Measurements from ENCODE around the gene NXNL1.

NXNL1 gene

DNA sequence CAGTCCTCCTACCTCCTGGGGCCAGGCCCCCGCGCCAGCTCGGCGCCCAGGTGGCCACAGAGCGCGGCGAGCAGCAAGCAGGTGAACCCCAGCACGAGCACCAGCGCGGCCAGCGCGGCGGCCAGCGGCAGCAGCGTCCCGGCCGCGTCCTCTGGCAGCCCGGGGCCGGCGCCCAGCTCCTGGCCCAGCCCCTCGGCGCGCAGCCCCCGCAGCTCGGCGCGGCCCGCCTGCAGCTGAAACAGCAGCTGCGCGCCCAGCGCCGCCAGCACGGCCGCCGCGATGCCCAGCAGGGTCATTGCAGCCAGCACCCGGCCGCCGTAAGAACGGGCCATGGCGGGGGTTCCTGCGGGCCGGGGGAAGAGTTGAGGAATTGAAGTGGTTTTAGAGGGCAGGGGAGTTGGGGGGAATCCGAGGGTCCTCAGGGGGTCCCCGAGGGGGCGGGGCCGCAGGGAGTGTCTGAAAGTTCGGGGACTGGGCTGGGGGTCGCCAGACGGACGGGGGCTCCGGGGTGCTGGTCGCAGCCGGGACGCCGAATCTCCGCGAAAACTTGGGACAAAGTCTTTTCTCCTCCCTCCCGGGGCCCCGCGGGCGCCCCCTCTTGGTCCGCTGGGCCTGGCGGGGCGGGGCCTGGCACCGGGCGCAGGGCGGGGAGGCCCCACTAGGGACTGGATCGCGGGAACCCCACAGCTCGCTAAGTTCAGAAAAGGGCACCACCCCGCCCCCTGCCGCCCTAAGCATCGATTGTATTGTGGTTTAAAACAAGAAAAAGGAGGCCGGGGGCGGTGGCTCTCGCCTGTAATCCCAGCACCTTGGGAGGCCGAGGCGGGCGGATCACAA is 12.4 kb downstream of the NXNL1 start, which contains the start of gene TMEM221:
Gene TMEM221, minus strand, starts transcription at position 538 of the 837 bp plus-strand sequence. Its CDS starts 206 bp downstream, at position 332.
- Histone ChIP-seq H3K4me3 (ENCODE audit: low read depth in 1 of 2, low read length in 2 of 2) (peak within 1 kb of the TSS in 1 of 2 donors; percentile 61), H3K36me3 (ENCODE audit: insufficient read depth, low read length) (no peaks in the 10 kb centered on the region), H3K9ac (ENCODE audit: low read length) (no peak within 1 kb of the TSS), H3K27me3 (ENCODE audit: control insufficient read depth in 1 of 2, insufficient read depth in 2 of 2, low read length in 2 of 2) (no peaks in the 10 kb centered on the region), H3K9me3 (ENCODE audit: low read length) (no peaks in the 10 kb centered on the region), H3K4me1 (ENCODE audit: insufficient read depth, low read length) (no peaks in the 10 kb centered on the region), H3K27ac (ENCODE audit: low read depth, low read length) (no peak within 1 kb of the TSS)

DNA sequence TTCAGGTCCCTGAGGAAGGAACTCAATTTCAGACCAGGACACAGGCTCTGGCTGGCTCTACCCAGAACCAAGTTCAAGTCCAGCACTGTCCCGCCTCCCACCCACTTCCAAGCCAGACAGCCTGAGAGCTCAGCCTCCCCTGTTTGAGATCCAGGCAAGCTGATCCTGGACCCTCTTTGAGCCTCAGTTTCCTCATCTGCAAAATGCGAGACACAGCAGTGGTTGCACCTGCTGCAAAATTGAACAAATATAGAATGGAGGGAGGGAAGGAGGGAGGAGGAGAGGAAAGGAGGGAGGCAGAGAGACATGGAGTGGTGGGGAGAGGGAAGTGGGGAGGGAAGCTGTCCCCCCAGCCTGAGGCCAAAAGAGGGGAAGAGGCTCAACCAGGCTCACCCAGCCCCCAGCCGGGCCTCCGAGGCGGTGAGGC is 13.0 kb downstream of the NXNL1 start:
- H3K27me3 ChIP-seq (ENCODE audit: control insufficient read depth in 1 of 2, insufficient read depth in 2 of 2, low read length in 2 of 2): no peaks in the 10 kb centered on the region
- H3K4me1 ChIP-seq (ENCODE audit: insufficient read depth, low read length): no peaks in the 10 kb centered on the region
- no peak overlapping the region for H3K27ac ChIP-seq (ENCODE audit: low read depth, low read length)
- H3K9ac ChIP-seq (ENCODE audit: low read length): no peak overlapping the region
- H3K9me3 ChIP-seq (ENCODE audit: low read length): no peaks in the 10 kb centered on the region
- no peak overlapping the region for H3K4me3 ChIP-seq (ENCODE audit: low read depth in 1 of 2, low read length in 2 of 2)
- H3K36me3 ChIP-seq (ENCODE audit: insufficient read depth, low read length): no peaks in the 10 kb centered on the region

GRCh38 chr19:17445526-17446165 is 15.1 kb downstream of the NXNL1 start:
- H3K4me1 ChIP-seq (ENCODE audit: insufficient read depth, low read length): no peaks in the 10 kb centered on the region
- H3K9ac ChIP-seq (ENCODE audit: low read length): no peak overlapping the region
- H3K36me3 ChIP-seq (ENCODE audit: insufficient read depth, low read length): no peaks in the 10 kb centered on the region
- H3K4me3 ChIP-seq (ENCODE audit: low read depth in 1 of 2, low read length in 2 of 2): no peak overlapping the region
- no peak overlapping the region for H3K27ac ChIP-seq (ENCODE audit: low read depth, low read length)
- no peaks in the 10 kb centered on the region for H3K9me3 ChIP-seq (ENCODE audit: low read length)
- no peaks in the 10 kb centered on the region for H3K27me3 ChIP-seq (ENCODE audit: control insufficient read depth in 1 of 2, insufficient read depth in 2 of 2, low read length in 2 of 2)

GRCh38 chr19:17441241-17442021 is 19.3 kb downstream of the NXNL1 start:
- H3K4me3 ChIP-seq (ENCODE audit: low read depth in 1 of 2, low read length in 2 of 2): no peak overlapping the region
- H3K4me1 ChIP-seq (ENCODE audit: insufficient read depth, low read length): no peaks in the 10 kb centered on the region
- H3K9me3 ChIP-seq (ENCODE audit: low read length): no peaks in the 10 kb centered on the region
- H3K27me3 ChIP-seq (ENCODE audit: control insufficient read depth in 1 of 2, insufficient read depth in 2 of 2, low read length in 2 of 2): no peaks in the 10 kb centered on the region
- H3K27ac ChIP-seq (ENCODE audit: low read depth, low read length): no peak overlapping the region
- H3K36me3 ChIP-seq (ENCODE audit: insufficient read depth, low read length): no peaks in the 10 kb centered on the region
- no peak overlapping the region for H3K9ac ChIP-seq (ENCODE audit: low read length)

GRCh38 chr19:17436874-17437267 is 23.9 kb downstream of the NXNL1 start:
- Histone ChIP-seq H3K27ac (ENCODE audit: low read depth, low read length) (no peak overlapping the region), H3K4me3 (ENCODE audit: low read depth in 1 of 2, low read length in 2 of 2) (no peak overlapping the region), H3K27me3 (ENCODE audit: control insufficient read depth in 1 of 2, insufficient read depth in 2 of 2, low read length in 2 of 2) (no peaks in the 10 kb centered on the region), H3K4me1 (ENCODE audit: insufficient read depth, low read length) (no peaks in the 10 kb centered on the region), H3K9ac (ENCODE audit: low read length) (no peak overlapping the region), H3K36me3 (ENCODE audit: insufficient read depth, low read length) (no peaks in the 10 kb centered on the region), H3K9me3 (ENCODE audit: low read length) (no peaks in the 10 kb centered on the region)

DNA sequence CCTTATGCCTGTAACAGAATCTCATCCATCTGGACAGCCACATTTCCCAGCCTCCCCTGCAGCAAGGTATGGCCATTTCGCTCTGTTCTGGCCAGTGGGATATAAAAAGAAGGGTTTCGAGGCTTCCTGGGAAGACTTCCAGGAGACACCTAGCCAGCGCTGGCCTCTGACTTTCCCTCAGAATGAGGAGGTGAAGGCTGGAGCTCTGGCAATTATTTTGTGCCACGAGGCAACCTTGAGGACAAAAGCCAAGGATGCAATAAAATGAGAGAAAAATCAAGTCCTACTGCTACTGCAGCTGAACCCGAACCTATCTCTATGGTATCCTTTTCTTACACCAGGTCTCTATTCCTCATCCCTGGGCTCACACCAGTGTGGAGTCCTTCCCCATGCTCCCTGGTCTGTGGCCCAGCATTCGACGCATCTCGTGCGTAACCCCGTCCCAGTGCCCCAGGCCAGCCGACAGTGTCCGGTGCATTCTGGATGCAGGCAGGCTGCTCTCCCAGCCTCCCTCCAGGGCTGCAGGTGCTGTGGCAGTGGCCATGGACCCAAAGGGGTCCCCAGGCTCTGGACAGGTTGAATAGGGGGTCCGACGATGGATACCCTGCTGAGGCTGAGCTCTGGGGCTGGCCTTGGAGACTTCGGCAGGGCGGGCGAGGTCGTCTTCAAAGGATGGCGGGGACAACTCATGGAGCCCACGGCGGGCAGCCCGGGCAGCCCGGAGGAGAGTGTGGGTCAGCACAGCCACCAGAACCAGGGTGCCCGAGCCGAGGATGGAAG is 24.4 kb downstream of the NXNL1 start:
- no peak overlapping the region for H3K4me3 ChIP-seq (ENCODE audit: low read depth in 1 of 2, low read length in 2 of 2)
- H3K27ac ChIP-seq (ENCODE audit: low read depth, low read length): no peak overlapping the region
- no peaks in the 10 kb centered on the region for H3K4me1 ChIP-seq (ENCODE audit: insufficient read depth, low read length)
- H3K9me3 ChIP-seq (ENCODE audit: low read length): no peaks in the 10 kb centered on the region
- no peaks in the 10 kb centered on the region for H3K27me3 ChIP-seq (ENCODE audit: control insufficient read depth in 1 of 2, insufficient read depth in 2 of 2, low read length in 2 of 2)
- no peaks in the 10 kb centered on the region for H3K36me3 ChIP-seq (ENCODE audit: insufficient read depth, low read length)
- H3K9ac ChIP-seq (ENCODE audit: low read length): no peak overlapping the region

- Histone ChIP-seq H3K27me3 (ENCODE audit: control insufficient read depth in 1 of 2, insufficient read depth in 2 of 2, low read length in 2 of 2) (no peaks in the 10 kb centered on the region), H3K9me3 (ENCODE audit: low read length) (no peaks in the 10 kb centered on the region), H3K4me1 (ENCODE audit: insufficient read depth, low read length) (no peaks in the 10 kb centered on the region), H3K4me3 (ENCODE audit: low read depth in 1 of 2, low read length in 2 of 2) (no peak overlapping the region), H3K9ac (ENCODE audit: low read length) (no peak overlapping the region), H3K27ac (ENCODE audit: low read depth, low read length) (no peak overlapping the region), H3K36me3 (ENCODE audit: insufficient read depth, low read length) (no peaks in the 10 kb centered on the region)
Measured at GRCh38 chr19:17435218-17435617, 25.5 kb downstream of the NXNL1 start.

DNA sequence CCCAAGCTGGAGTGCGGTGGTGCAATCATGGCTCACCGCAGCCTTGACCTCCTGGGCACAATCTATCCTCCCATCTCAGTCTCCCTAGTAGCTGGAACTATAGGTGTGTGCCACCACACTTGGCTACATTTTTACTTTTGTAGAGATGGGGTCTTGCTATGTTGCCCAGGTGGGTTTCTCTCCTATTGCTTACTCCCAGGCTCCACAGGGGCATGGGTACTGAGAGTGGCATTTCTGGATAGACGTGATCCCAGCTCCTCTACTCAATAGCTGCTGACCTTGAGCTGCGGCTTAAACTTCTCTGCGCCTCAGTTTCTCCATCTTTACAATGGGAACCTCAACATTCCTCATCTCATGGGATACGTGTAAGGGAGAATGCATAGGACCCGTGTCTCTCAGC is 29.3 kb downstream of the NXNL1 start:
- Histone ChIP-seq H3K9ac (ENCODE audit: low read length) (no peak overlapping the region), H3K36me3 (ENCODE audit: insufficient read depth, low read length) (no peaks in the 10 kb centered on the region), H3K27me3 (ENCODE audit: control insufficient read depth in 1 of 2, insufficient read depth in 2 of 2, low read length in 2 of 2) (no peaks in the 10 kb centered on the region), H3K4me1 (ENCODE audit: insufficient read depth, low read length) (no peaks in the 10 kb centered on the region), H3K4me3 (ENCODE audit: low read depth in 1 of 2, low read length in 2 of 2) (no peak overlapping the region), H3K9me3 (ENCODE audit: low read length) (no peaks in the 10 kb centered on the region), H3K27ac (ENCODE audit: low read depth, low read length) (no peak overlapping the region)

- H3K9ac ChIP-seq (ENCODE audit: low read length): no peak overlapping the region
- H3K4me3 ChIP-seq (ENCODE audit: low read depth in 1 of 2, low read length in 2 of 2): no peak overlapping the region
- no peaks in the 10 kb centered on the region for H3K27me3 ChIP-seq (ENCODE audit: control insufficient read depth in 1 of 2, insufficient read depth in 2 of 2, low read length in 2 of 2)
- H3K9me3 ChIP-seq (ENCODE audit: low read length): no peaks in the 10 kb centered on the region
- no peaks in the 10 kb centered on the region for H3K36me3 ChIP-seq (ENCODE audit: insufficient read depth, low read length)
- no peaks in the 10 kb centered on the region for H3K4me1 ChIP-seq (ENCODE audit: insufficient read depth, low read length)
- no peak overlapping the region for H3K27ac ChIP-seq (ENCODE audit: low read depth, low read length)
Measured at GRCh38 chr19:17429641-17430113, 31.0 kb downstream of the NXNL1 start.

DNA sequence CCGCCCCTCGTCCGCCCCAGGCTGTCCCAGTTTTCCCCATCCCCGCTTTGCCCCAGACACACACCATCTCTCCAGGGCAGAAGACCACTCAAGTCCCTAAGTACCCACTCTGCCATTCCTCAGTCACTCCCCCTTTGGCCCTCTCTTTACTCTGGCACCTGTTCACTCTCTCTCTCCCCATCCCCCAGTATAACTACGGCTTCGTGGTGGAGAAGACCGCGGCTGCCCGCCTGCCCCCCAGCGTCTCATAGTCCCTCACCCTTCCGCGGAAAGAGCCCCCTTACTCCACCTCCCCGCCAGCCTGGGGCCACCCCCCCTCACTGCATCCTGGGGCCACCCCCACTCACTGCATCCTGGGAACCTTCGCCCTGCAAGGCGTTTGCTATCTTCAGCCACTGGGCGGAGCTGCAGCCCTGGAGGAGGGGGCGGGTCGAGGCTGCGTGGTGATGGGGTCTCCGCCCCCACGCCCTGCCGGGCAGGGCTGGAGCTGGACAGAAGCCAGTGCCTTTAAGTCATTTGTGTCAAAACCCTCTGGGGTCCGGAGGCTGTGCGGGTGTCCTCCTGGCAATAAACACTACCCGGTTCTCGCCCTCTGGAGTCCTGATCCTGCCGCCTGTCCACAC is 35.9 kb downstream of the NXNL1 start:
- Histone ChIP-seq H3K4me3 (ENCODE audit: low read depth in 1 of 2, low read length in 2 of 2) (no peak overlapping the region), H3K27ac (ENCODE audit: low read depth, low read length) (no peak overlapping the region), H3K9ac (ENCODE audit: low read length) (no peak overlapping the region), H3K36me3 (ENCODE audit: insufficient read depth, low read length) (no peaks in the 10 kb centered on the region), H3K27me3 (ENCODE audit: control insufficient read depth in 1 of 2, insufficient read depth in 2 of 2, low read length in 2 of 2) (no peaks in the 10 kb centered on the region), H3K9me3 (ENCODE audit: low read length) (no peaks in the 10 kb centered on the region), H3K4me1 (ENCODE audit: insufficient read depth, low read length) (no peaks in the 10 kb centered on the region)
